HCT116 (cell line): Measurements from ENCODE around the gene MAF.

ENCODE experiments used
- POLR2A ChIP-seq: IDR thresholded peaks from 2 replicates; pipeline ENCODE4 v1.7.0; 2011; ENCODE audit warnings: borderline replicate concordance; ENCODE audit not compliant: insufficient read depth, insufficient read length; ENCODE audit errors: extremely low read depth
- ZNF274 ChIP-seq: fragments of 200-500 bp; sonication (Bioruptor generic); IDR thresholded peaks from 2 replicates; pipeline ENCODE4 v1.6.1; 2014; ENCODE audit warnings: mild to moderate bottlenecking, low read depth, low read length, inconsistent platforms

- no peak for TF ChIP-seq ZNF274
- no peak for TF ChIP-seq POLR2A
These were observed 53.5 kb downstream of the MAF start for GRCh38 chr16:79547085-79547484.
